Stimulated activated CD4-positive, alpha-beta T cell treated with anti-CD3 and anti-CD28 coated beads, Interleukin-12 subunit alpha, Interleukin-12 subunit beta, amount 100 ng/mL, for 48 hours (primary cell): ENCODE results near the gene CDK11B.
"Not testable (repeated sequence)": the region's sequence is repeated elsewhere in the genome, so short reads cannot be mapped to it uniquely, and the experiment has no call there.

Experiments
- DNase-seq, 3 donors: peaks; one replicate each; pipeline ENCODE4 v3.0.0-alpha.2; 2020; ENCODE audit warnings: low read depth in 2 of 3, low spot score in 1 of 3

The CDK11B gene

GRCh38 chr1:1683104-1683905 lies 24.5 kb upstream of the CDK11B start:
- no peak for DNase-seq

GRCh38 chr1:1680912-1681273 lies 22.1 kb upstream of the CDK11B start:
- DNase-seq: no peak

- DNase-seq: no peak
Observed at GRCh38 chr1:1680031-1680911, 21.5 kb upstream of the CDK11B start.

- DNase-seq: peak in 1 of 3 donors; percentile 52
Observed at GRCh38 chr1:1678581-1679380, 20.0 kb upstream of the CDK11B start.

DNA sequence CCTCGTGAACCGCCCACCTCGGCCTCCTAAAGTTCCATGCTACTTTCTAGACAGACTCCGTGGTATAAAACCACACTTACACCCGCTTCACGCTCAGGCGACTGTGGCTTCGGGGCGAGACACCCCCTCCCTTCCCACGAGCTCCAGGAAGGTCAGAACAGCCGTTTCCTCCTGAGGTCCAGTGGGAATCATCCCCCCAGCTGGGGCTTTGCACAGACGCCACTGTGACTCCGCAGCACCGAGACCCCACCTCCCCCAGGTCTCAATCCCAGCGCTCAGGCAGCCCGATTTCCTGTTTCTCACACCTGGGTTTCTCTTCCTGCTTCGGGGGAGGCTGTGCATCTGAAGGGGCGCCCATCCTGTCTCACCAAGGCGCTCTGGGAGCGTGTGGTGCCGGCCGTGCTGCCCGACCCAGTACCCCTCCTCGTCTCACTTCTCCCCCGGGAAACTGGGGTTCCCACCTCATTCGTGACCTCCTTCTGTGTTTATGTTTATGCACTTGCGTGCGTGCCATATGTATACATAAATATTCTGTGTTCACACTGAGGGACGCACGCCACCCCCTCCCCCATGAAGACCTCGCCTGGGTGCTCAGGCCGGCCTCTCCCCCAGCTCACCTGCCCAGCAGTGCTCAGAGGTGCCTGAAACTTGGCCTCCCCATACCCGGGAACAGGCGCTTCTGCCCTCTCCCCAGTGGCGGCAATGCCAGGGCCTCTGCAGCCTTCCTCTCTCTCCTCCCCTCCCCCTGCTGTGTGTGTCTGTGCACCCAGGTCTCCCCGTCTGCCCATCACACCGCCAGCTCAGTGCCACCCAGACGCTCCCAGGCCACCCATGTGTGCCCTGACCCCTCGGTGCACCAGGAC lies 19.1 kb upstream of the CDK11B start:
- peak in 1 of 3 donors; percentile 18 for DNase-seq

GRCh38 chr1:1676087-1676486 lies 17.3 kb upstream of the CDK11B start:
- DNase-seq: not testable (repeated sequence)

- not testable (repeated sequence) for DNase-seq
Observed at GRCh38 chr1:1675218-1675617, 16.4 kb upstream of the CDK11B start.

GRCh38 chr1:1674806-1675205 lies 16.0 kb upstream of the CDK11B start:
- DNase-seq: not testable (repeated sequence)

DNA sequence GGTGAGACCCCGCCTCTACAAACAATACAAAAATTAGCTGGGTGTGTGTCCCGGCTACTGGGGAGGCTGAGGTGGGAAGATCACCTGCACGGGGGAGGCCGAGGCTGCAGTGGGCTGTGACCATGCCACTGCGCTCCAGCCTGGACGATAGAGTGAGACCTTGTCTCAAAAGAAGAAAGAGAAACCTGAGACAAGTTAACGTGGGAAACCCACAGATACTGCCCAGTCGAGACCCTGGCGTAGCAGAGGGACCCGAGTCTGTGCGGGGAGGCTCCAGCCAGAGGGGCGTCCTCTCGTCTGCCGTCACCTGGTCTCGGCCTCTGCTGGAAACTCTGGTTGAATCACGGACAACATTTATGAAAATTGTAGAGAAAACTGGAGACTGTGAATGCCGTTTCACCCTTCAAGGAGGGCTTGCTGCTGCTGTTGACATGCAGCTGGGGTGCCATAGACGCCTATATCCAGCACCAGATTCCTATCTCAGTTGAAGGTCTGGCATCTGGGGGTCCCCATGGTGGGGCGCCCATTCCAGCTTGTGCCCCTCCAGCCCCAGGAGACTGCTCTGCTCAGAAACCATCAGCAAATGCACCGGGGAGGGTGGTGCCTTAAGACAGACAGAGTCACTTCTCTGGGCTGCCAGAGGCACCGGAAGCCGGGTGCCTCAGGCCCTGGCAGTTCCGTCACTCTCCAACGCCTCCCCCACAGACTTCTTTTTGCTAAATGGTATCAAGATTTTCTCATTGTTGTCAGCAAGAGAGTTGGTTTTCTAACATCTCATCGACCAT lies 13.6 kb upstream of the CDK11B start:
- no peak for DNase-seq

DNA sequence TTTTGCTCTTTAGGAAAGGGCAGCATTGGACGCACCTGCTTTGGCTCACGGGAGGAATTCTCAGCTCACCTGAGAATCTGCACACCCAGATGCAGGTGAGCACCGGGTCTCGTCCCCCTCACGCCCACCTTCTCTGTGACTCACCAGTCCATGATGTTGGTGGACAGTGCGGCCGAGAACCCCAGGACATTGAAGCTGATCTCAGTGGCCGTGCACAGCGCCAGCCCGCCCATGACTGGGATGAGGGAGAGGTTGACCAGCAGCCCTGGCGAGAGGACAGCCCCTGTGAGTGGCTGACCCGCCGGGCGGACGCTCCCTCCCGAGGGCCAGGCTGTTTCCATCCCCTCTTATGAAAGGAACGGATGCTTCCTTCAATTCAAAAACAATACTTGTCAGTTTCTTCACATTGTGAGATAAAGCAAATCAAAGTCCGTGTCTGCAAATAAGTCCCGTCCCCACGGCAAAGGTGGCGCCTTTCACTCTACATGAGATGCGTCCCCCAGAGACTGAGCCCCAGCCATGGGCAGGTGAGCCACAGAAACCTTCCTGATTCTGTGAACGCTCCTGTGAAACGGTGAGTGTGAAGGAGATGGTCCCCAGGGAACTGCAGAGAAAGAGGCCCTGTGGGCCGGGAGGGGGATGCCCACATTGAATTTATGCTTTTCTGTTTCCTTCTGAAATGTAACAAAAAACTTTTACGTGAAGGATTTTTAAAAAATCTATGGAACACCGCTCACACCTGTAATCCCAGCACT lies 12.7 kb upstream of the CDK11B start:
- no peak for DNase-seq

GRCh38 chr1:1670866-1671265 lies 12.1 kb upstream of the CDK11B start:
- no peak for DNase-seq

- DNase-seq: no peak
Observed at GRCh38 chr1:1669468-1670440, 10.9 kb upstream of the CDK11B start.

GRCh38 chr1:1666526-1666925 lies 7.7 kb upstream of the CDK11B start:
- DNase-seq: no peak

DNA sequence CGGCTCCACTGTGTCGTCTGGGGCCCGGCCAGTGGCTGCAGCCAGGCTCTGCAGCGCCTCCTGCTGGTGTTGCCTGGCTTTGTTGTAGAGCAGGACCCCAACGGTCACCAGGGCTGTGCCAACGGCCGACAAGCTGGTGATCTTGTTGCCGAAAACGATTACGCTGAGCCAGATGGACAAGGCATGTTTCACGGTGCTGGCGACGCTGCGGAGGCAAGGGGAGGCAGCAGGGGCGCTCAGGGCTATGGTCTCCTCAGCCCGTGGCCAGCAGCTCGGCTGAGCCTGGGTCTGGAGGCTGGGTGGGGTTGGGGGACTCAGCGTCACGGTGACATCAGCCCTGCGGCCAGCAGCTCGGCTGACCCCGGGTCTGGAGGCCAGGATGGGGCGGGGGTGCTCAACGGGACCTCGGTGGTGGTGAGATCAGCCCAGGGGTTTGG lies 7.0 kb upstream of the CDK11B start:
- peak in 2 of 3 donors; percentile 22 to 43 for DNase-seq

DNA sequence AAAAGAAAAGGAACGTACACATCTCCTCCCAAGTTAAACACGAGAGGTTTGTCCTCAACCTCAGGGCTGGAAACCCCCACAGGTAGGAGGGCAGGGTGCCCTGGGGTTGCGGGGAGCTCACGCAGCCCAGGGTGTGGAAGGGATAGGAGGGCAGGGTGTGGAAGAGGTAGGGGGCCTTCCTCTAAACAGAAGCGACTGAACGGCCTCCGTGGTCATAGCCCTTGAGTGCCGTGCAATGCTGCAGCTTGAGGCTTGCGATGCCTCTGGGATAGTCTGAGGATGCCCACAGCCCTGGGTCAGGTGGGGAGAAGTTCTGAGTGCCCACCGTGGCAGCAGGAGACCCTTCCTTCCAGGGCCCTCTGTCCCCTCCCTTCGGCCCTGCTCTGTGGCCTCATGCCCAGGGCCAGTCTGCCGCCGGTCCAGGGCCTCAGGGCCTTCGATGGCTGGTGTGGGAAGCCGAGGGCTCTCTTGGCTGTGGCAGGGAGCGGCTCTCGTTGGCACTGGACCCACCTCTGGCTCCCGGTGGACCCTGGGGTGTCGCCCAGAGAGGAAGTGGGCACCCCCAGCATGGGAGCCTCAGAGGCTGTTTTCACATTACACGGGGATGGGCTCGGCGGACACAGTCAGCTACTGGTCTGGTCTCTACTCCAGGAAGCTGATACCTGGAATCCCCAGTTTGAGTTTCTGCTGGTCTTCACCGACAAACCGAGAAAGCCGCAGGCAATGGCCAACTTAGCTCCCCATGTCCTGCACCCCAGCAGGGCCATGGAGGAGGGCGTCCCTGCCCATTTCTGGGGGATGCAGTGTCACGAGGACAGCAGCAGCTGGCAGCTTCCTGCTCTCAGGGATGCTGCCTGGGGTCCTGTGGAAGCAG lies 6.4 kb upstream of the CDK11B start:
- no peak for DNase-seq

DNA sequence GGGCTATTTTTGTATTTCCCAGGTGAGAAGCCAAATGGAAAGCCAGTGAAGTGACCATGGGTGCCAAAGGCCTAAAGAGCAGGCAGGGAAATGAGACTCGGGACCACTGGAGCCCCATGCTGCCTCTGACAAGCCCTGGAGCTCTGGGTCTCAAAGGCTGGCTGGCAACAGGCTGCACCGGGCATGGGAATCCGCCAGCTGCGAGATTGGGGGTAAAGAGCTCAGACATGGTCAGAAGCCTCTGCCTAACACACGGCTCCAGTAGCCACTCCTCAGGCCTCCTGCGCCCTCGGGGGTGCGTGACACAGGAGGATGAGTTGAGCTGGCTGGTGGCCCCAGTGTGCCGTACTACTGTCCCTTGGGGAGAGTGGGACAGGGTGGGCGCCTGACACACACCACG lies 5.5 kb upstream of the CDK11B start:
- DNase-seq: not testable (repeated sequence)
